GM18526 (cell line): ENCODE data around the gene STAM2.
A peak's percentile ranks its signal among the peaks of the same experiment; 100 is the strongest.

ENCODE experiments used
- POLR2A ChIP-seq: IDR thresholded peaks from 3 replicates; pipeline ENCODE4 v1.6.1; 2011; ENCODE audit not compliant: insufficient read length; ENCODE audit errors: extremely low read depth

The STAM2 gene

DNA sequence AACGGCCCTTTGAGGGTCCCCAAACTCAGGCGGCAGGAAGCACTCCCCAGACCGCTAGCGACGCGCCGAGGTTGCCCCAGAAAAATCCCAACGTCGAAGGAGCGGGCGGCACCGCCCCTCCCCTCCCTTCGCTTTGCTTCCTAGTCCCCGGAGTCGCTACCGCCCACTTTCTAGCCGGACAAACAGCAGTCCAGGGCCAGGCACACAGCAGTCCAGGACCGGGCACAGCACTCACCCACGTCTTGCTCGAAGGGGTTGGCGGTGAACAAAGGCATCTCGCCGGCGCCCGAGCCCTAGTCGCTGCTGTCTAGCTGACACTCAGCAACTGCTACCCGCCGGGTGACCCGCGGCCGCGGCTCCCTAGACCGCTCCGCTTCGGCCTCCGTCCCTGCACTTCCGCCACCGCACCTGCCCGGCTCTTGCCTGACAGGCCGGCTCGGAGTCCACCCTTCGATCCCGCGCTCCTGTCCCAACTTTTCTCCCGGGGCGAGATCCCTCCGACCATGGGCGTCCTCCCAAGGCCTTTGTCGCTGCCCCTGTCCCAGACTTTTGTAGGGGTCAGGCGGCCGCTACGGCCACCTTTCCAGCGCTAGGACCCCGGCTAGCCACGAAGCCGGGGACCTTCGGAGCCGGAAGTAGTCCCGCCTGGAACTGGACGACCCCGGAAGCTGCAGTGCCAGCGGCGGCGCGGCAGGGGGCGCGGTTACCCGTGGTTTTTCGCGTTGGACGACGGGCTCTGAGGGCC lies at the start of gene STAM2:
STAM2 (minus strand) TSS at position 396 of the 745 bp plus-strand sequence; CDS start at position 275, 121 bp downstream.
- TF ChIP-seq POLR2A: peak; percentile 87

DNA sequence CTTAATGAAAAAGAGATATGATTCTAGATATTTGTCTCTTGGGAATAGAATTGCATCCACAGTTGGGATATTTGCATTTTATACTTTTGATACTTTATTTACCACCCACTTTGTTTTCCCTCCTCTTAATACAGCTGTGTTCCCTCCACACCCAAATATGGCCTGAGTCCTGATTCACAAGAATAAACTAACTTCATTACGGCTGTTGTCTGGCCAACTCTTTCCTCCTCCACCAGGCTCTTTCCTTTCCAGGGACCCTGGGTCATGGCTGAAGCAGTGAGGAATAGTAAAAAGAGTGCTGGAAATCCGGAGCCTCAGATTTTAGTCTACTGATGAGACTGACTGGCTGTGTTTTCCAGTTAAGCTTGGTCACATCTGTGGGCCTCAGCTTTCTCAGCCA lies 48.4 kb upstream of the STAM2 start:
- no peak for TF ChIP-seq POLR2A

DNA sequence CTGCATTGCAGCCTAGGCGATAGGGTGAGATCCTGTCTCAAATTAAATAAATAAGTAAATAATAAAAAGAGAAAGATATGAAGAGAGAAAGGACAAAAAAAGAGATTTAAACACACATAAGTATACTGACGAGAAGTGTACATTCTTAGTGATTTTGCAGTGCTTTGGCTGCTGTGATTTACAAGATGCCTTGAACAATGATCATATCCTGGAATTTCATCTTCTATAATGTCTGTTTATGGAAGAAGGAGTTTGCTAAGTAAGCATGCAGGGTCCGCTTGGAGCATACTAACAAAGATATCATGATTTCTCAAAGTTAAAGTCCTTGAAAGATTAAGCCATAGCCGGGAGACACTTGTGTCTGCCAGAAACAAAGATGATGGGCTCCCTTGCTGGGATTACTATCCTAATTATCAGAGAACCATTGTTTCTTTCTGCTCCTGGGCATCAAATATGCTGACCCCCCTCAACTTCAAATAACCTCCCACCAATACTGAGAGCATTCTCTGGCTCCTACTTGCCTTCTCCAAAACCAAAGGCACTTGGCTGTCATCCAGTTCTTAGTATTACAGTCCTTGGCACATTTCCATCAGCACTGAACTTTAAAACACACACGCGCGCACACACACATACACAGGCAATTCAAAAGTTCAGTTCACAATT lies 47.5 kb upstream of the STAM2 start:
- TF ChIP-seq POLR2A: no peak

DNA sequence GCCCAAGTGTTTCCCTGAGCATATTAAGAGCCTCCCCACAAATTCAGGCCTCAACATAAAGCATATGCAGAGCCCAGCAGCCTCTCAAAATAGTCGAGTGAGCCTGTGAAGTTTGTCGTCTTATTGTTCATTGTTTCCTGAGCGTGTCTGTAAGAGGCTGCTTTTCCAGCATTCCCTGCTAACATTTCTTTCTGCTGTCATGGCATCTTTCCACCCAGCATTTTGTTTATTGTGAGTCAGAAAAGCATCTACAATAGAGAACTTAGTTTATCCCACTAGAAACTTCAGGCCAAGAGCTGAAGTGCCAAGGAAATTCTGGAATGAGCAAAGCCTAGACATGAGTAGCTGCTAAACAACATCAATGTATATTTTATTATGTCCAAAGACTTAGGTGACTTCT lies 46.3 kb upstream of the STAM2 start:
- no peak for TF ChIP-seq POLR2A

DNA sequence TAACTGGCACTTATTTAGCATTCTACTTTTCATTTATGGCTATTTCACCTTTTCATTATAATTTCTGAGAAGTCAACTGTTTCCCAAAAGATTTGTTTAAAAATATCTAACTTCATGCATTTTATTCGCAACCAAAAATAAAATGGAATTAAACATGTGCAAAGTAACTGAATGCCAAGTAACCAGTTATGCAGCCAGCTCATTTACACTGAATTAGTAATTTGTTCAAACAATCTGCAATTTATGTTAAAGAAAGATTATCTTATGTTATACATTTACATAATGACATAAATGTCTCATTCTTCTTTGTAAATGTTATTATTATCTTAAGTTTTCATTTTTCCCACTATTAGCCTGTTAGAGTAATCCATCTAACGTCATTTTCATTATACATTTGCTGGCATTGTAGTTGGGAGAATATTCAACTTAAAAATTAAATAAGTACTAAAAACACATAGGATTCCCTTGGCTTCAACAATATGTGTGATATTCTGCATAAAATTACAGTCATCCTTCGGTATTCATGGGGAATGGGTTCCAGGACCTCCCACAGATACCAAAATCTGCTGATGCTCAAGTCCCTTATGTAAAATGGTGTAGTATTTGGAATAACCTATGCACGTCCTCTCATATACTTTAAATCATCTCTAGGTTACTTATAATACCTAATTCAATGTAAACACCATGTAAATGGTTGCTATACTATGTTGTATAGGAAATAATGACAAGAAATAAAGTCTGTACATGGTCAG lies 43.7 kb upstream of the STAM2 start:
- no peak for TF ChIP-seq POLR2A

DNA sequence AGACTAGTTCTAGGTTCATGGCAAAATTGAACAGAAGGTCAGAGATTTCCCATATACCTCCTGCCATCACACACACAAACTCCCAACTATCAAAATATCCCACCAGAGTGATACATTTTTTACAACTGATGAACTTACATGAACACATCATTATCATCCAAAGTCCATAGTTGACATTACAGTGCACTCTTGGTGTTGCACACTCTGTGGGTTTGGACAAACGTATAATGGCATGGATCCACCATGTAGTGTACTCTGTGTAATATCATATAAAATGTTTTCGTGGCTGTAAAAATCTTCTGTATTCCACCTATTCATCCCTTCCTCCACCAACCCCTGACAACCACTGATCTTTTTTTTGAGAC lies 25.9 kb upstream of the STAM2 start:
- TF ChIP-seq POLR2A: no peak

DNA sequence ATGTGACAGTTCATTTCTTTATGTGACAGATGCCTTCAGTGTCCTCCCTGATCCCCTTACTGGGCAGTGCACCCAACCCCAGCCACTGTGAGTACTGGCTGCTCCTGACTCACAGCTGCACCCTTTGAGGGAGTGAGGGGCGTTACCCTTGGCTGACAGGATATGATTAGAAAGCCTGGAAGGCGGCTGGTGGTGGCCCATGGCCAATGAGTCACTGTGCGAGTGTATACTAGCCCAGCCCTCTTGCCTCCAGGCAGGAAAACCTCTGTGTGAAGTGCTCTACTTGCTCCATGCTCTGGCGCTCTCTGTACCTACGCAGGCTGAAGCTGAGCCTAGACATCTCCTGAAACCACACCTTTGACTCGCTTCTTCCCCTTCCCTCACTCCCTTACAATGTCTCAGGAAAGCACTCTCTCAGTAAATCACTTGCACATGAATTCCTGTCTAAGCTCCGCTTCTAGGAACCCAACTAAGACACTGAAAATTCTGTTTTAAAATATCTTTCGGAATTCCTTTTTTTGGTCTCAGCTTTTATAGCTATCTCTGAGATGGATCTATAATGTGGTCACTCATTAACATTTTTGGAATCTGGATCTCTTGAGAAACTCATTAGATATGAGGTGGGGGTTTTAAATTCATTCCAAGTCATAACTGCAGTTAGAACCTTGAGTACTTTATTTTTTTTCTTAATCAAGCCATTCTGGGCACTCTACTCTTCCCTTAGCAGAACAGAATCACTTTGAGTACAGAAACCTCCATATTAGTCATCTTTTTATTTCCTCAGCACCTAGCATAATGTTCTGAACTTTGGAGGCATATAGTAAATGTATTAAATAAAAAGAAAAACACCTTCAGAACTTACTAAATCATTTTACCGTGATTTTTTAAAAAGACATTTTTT lies 25.3 kb upstream of the STAM2 start:
- no peak for TF ChIP-seq POLR2A

DNA sequence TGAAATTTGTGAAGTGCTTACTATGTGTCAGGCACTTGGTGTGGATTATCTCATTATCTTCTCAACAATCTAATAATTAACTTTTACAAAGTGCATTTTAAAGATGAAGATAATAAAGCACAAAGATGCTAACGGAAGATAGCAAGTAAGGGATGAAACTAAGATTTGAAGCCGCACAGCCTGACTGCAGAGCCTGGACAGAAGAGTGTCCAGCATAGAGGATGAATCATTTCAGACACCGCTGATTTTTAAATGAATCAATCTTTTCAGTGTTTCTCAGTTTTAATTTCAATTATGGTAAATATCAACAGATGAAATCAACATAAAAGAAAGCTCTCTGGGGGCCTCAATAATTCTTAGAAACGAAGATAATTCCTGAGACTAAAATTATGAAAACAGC lies 24.5 kb upstream of the STAM2 start:
- TF ChIP-seq POLR2A: no peak

DNA sequence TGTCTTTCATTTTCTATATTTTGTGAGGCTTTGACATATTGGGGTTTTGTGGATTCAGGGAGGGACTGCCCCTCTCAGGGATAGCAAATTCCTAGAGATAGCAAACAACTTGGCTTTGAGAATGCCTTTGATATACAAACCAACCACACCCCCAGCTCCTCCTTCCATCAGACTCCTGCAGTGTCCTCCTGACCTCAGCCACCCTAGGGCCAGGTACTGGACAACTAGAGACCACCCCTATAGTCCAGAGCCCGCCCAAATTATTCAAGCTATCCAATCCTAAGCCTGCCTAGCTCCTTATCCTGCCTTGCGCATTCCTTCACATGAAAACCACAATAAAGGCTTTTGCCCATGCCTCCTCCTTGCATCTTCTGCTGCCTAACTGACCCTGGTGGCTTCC lies 22.9 kb upstream of the STAM2 start:
- TF ChIP-seq POLR2A: no peak

DNA sequence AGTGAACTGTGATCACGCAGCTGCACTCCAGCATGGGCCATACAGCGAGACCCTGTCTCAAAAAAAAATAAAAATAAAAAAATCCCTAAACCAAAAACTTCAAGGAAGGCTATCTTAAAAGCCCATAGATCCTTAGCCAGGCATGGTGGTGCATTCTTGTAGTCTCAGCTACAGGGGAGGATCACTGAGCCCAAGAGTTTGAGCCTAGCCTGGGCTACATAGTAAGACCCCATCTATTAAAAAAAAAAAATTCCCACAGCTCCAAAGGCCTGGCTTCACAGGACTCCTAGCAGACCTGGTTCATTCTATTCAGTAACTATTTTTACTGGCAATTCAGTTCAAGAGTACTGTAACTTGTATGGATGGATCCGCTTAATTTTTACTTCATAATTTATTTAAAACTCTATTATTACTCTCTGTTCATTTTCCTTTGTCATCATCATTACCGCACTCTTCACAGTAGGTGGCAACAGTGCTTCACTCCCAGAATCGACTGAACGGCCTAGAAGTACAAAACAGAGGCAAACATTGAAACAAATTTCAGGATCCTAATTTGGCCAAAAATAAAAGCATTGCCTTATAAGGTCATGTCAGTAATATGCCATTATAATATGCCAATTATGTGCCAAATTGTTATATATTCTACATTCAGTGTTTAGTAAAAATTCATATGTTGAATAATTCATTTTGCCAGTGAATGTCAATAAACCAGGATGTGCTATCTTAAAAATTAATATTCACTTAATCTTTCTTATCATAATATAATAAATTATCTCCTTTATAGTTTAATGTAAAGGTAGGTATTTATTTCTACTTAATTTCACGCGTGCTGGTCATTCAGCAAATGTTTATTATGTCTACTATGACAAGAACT lies 14.3 kb upstream of the STAM2 start:
- no peak for TF ChIP-seq POLR2A

DNA sequence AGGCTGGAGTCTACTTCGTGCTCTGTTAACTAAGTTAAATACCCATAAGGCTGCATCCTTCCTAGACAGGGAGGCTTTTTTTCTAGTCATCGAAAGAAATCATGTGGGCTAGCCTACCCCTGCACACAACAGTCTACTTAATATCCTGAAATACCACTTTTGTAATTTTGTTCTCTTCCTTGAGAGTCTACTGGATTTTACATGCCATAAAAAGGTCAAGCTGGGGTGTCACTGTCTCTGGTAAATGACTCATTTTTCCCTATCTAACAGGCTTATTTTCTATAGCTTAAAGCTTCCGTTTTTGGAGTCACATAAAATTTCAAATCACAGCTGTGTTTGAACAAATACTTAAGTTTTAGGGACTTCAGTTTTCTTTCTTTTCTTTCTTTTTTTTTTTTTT lies 10.7 kb upstream of the STAM2 start:
- TF ChIP-seq POLR2A: no peak

DNA sequence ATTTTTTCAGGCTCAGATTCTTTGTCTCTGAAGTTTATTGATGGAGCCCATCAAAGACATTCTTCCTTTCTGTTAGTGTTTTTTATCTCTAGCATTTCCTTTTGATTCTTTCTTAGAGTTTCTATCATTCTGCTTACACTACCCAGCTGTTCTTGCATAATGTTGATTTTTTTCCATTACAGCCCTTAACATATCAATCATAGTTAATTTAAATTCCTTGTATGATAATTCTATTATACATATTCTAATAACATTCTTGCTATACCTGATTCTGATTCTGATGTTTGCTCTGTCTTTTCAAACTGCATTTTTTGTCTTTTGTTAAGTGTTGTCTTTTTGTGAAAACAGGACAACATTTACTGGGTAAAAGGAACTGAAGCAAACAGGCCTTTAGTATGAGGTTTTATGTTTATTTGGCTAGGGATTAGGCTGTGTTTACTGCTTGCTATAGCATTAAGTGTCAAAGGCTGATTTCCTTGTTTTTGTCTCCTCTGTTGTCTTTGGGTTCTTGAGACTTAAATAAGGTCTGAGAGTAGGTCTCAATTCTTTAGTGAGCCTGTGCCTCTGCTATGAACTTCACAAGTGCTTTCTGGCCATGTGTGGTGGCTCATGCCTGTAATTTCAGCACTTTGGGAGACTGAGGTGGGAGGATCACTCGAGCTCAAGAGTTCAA lies 8.0 kb upstream of the STAM2 start:
- TF ChIP-seq POLR2A: no peak

DNA sequence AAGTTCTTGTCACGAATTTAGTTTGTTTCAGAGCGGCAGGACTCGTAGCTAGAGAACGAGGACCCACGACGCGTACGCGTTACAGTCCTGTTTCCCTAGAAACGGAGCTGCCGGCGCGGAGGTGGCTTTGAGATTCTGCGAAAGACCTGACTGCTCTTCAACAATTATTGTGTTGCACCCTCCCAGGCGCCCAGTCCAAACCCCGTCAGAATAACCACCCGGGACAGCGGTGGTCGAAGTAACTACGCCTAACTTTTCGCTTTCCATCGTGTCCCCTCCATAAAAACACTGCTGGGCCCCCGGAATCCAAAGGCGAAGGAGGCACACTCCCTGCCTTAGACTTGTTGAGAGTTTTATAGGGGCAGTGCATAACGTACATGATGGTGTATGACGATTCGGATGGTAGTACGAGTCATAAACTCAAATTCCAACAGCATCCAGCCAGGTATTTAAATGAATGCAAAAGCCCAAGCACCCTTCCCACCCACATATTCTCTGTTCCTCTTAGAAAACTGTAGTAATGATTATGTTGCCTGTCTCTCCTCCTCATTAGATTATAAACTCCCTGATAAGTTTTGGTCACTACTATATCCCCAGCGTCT lies 651 bp upstream of the STAM2 start:
- TF ChIP-seq POLR2A: no peak

DNA sequence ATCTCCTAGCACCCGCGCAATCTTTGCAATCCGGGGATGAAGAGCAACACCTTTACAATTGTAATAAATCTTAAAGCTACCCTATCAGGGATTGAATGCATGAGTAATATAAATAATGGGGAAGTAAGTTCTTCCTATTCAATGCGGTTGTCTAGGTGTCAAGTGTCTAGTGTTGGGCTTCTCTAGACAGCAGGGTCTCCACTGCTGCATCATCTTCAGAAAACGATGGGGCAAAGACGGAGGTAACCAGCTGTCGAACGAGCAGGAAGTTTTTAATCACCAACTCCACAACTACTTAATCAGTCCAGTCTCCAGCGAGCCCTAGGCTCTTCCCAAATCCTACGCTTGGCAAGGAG lies 573 bp downstream of the STAM2 start:
- TF ChIP-seq POLR2A: no peak

DNA sequence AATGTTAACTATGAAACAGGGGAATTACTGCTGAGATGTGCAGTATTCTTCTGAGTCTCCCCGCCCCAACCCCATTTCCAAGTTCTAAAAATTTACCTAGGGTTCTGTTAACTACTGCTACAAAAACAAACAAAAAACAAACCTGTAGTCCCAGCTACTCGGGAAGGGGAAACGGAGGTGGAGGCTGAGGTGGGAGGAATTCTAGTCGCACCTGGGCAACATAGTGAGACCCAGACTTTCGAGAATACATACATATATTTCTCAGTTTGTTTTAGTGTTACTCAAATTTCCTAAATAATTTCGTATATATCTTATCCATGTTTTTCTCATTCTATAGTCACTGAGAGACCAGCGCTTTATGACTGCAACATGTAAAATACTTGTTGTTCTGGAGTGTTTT lies 989 bp downstream of the STAM2 start:
- no peak for TF ChIP-seq POLR2A
